ENCODE results near the gene SLC30A4.

SLC30A4 gene

DNA sequence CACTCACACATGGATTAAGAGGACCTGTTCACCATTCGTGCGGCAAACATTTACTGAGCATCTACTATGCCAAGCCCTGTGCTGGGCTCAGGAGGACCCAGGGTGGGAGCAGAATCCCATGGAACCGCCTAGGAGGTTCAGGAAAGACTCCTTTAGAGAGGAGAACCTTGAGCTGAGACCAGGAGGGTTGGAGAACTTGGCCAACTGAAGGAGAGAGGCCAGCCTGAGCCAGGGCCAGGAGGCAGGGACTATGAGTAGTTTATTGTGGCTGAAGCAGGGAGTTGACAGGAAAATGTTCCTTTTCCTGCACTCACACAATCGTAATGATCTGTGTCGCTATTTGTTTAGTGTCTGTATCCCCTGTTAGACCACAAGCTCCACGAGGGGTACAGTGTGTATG lies 71.3 kb downstream of the SLC30A4 start:
- no peak for DNase-seq (ENCODE audit: low spot score)

DNA sequence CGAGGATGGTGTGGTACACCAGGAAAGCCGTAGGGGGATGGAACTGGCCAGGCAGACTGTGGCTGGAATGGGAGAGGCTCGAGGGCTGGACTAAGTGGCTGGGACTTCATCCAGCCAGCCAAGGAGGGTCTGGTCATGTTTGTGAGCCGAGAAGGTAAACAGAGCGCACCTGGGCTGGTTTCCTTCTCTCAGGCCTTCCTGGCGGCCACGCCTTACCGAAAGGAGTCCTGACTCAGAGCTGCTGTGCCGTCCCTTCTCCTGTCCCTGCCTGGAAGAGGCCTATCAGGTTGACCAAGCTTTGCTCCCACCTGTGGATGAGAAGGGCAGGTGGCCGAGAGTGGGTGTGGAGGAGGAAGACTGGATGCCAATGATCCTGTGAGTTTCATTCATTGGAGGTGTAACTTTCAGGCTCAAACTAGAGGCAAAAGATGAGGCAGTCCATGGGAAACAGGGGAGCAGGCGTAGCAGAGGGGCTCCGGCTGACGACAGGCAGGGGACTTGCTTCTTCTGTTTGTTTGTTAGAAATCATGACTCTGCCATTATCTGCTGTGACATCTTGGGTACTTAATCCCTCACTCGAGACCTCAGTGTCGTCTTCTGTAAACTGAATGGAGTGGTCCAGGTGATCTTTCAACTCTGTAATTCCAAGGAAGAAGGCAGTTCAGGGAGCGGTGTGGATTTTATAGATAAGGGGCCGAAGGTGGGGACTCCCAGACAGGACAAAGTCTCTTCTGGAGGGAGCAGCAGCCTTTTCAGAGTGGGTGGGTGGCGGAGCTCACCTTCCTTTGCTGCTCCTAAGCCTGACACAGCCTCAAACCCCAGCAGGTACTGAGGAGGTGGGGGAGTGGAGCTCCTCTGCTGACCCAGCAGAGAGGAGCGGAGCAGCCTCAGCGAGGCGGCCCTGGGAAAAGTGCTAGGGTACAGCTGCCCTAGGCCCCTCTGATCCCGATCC lies 72.4 kb downstream of the SLC30A4 start:
- DNase-seq (ENCODE audit: low spot score), result no peak

DNA sequence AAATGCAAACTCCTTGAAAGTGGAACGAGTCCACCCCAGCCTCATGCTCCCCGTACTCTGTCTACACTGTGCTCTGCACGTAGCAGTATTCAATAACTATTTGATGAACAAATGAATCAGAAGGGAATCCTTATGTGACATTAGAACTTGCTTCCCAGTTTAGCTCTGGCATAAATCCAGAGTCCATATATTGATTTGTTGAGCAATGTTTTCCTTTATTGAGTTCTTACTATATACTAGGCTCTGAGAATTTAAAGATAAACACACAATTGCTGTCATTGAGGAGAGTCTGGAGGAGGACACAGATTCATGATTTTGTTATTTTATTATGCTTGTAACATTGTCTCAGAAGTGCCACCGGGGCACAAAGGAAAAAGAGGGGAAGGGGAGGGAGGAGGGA lies 73.2 kb downstream of the SLC30A4 start:
- no peak for DNase-seq (ENCODE audit: low spot score)

DNA sequence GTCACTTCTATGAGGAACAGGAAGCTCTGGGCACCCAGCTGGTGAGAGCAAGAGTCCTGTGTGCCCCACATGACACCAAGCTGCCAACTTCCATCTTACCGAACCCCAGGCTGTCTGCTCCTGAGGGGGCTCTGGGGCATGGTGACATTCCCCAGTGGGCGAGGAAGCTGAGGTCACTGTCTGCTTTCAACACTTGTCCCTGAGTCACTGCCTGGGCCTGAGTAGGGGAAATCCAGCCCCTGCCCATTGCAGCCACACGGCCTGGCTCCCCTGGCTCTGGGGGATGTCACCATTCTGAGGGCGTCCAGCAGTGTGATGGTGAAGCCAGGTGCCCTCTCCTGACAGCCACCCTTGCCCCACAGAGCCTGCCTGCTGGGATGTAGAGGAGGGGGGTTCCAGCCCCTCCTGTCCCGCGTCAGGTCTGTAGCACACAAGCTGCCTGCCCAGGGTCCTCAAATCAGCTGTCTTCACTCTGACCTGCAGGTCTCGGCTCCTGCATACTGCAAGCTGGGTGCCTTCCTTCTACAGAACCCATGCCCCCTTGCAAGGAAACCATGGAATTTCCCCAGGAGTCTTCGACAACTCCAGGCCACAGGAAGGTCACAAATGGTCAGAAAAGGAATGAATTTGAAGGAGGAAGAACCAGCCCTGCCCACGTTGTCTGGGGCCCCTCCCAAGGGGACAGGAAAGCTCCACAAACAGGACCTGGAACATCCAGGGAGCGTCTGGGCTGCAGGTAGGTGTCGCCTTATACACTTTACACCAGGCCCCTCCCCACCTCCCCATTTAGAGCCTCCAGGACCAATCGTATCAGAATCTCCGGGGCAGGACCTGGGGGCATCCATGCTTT lies 74.3 kb downstream of the SLC30A4 start:
- DNase-seq (ENCODE audit: low spot score), result no peak

DNA sequence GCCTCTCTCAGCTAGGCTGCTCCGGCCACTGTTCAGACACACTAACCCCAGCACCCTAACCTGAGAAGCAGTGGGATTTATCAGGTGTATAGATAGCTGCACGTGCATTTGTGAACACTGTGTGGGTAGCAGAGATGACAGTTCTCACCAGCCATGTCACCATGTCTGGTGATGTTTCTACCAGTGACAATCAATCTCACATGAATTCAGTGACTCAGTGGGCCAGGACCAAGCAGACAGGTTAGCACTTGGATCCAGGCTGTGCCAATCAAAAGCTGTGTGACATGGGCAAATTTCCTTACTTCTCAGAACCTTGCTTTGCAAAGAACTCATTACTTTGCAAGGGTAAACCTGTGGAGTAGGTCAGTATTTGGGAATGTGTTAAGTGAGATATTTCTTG lies 78.9 kb downstream of the SLC30A4 start:
- DNase-seq (ENCODE audit: low spot score), result no peak

DNA sequence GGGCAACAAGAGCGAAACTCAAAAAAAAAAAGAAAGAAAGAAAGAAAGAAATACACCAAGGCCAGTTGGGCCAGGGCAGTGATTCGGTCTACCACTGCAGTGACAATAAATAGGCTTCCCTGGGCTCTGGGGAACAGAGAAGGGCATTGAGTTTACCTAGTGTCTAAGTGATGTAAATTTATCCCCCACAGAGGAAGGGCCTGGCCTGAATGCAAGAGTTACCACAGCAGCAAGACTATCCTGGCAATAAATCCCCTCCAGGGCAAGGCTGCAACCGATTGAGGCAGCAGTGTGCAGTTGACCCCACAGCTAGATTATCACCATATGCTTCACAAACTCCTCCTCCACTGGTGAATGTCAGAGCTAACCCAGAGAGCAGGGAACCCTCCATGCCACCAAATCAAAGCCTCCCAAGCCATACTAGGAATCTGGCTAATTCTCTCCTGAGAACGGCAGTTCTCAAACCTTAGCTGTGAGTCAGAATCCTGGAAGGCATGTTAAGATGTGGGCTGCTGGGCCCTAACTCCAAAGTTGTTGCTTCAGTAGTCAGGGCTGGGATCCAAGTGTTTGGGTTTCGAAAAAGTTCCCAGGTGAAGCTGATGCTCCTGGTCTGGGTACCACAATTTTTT lies 79.9 kb downstream of the SLC30A4 start:
- no peak for DNase-seq (ENCODE audit: low spot score)

DNA sequence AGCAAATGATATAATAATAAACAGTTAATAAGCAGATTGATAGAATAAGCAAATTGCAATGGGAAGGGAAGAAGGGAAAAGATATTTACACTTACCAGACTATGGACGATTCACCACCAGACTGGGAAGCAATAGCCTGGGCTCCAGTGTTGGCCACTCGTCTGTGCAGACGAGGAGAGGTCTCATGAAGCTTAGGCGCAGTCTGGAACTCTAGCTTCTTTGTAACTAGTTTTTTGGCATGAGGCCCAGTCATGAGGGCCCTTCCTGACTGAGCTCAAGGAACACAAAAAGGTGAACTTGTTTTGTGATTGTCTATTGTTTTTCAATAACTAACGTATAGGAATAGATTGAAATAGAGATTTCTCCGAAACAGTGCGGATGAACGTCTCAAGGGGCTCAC lies 80.9 kb downstream of the SLC30A4 start:
- no peak for DNase-seq (ENCODE audit: low spot score)

DNA sequence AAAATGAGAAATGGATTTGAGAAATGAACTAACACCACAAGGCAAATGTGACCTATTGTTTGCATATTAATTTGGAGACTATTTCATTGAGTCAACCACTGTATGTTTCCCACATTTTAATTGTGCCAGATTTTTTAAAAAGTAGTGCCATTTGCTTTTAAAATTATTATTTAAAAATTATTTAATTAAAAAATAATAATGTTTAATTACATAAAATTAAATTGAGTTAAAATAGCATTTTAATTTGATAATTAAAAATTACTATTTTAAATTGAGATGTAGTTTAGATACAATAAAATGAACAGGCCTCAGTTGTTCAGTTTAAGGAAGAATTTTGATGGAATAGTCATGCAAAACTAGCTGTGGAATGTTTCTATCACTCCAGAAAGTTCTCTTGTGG lies 81.5 kb downstream of the SLC30A4 start:
- DNase-seq (ENCODE audit: low spot score), result no peak

DNA sequence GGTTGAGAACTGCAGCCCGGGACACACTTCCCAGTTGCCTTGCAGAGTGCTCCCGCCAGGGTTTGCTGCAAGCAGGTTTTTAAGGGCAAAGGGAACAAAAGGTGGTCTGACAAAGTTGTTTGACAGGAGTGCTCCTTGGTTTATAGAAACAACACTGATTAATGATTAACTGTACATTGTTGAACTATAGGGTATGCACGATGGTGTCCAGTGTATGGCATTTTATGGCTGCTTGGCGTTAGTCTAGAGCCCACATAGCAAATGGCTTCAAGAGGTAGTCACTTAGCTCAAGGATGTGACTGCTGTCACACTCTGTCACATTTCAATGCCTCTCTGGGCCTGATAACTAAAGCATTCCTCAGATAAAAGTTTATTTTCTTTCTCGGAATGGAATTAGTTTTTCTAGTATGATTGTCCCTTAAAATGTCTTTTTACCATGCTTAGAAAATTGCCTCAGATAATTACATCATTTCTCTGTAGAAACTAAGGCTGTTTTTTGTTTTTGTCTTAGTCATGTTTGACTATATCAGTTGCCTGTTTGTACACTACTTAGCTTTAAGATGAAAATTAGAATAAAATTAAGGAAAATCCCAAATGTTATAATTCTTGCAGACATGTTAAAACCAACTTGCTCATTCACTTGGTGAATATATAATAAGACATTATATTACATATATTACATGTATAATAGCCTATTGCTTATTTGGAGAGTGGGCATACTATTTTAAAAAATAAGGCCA lies 82.9 kb downstream of the SLC30A4 start:
- no peak for DNase-seq (ENCODE audit: low spot score)

DNA sequence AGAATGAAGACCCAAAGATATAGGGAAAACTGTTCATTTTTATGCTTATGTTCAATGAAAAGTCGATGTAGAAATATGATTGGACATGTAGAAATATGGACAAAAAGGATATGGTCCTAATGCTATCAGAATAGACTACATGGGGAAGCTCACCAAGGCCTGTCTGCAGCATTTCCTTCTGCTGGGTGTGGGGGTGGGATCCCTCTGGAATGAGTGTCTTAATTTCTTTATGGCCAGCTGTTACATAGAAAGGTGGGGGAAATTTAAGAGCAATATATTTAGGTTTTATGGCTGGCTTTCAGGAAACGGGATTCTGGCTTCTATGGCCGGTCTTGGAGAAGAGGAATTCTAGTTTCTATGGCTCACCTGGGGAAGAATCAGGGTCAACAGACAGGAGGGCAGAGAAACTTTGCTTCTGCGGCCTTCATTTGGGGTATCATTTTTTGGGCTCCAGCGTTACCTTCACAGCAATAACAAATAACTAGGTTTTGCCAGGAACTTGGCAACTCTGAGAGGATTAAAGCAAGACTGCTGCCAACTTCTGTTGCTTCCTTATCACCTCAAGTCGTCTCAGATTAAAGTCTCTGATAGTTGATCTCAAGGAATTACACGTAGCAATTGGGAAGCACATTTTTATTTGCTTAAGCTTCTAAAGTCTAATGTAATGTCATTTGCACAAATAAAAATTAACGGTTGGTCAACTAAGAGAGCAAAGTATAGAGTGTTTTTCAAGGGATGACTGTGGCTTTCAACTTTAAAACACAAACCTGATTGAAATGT lies 87.2 kb downstream of the SLC30A4 start:
- no peak for DNase-seq (ENCODE audit: low spot score)

DNA sequence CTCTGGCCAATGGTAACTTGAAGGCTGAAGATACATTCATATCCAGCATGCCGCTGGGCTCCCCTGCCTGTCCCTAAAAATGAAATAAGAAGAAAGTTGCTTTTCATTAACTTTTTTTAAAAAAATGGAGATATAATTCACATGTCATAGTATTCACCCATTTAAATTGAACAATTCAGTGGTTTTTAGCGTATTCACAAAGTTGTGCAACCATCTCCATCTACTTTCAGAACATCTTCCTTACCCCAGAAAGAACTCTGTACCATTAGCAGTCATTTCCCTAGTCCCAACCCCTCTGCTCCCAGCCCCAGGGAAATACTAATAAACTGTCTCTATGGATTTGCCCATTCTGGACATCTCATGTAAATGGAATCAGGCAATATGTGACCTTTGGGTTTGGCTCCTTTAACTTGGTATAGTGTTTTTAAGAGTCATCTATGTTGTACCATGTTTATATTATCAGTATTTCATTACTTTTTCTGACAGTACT lies 88.4 kb downstream of the SLC30A4 start:
- no peak for DNase-seq (ENCODE audit: low spot score)

DNA sequence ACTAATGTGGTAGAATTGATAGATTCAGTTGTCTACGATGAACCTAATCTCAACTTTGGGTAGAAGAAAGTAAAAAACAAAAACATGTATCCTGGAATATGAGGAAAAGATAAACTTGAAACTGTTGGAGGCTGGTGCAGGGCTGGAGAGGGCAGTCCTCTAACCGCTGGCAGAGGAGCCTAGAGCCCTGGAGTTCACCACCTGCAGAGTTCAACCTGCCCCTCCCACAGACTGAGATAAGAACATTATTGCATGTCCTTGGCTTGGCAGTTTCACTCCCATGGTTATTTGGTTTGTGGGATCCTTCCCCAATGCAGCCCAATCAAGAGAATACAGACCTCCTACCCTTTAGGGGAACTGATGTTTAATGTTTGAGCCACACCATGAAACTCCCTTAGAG lies 91.0 kb downstream of the SLC30A4 start:
- no peak for DNase-seq (ENCODE audit: low spot score)

DNA sequence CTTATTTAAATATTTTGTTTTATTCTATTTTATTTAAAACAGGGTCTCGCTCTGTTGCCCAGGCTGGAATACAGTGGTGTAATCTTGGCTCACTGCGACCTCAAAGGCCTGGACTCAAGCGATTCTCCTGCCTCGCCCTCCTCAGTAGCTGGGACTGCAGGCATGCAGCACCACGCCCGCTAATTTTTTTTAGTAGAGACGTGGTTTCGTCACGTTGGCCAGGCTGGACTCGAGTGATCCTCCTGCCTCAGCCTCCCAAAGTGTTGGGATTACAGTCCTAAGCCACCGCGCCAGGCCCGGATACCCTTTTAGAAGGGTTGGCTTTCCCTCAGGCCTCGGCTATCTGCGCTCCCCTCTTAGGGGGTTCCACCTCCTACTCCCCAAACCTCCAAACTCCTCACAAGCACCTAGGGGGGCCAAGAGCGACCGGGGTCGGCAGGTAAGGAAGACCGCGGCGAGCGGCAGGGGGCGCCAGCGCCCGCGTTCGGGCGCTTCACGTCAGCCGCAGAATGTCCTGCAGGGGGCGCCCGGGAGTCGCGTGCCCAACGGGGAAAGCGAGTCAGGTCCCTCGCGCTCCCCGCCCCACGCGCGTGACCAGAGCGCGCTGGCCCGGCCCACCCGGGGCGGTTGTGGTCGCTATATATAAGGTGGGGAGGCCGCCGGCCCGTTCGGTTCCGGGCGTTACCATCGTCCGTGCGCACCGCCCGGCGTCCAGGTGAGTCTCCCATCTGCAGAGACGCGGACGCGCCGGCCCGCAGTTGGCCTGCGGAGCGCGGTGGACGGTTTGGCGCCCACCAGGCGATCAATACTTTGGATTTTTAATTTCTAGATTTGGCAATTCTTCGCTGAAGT lies 92.4 kb downstream of the SLC30A4 start:
- peak; percentile 20 for DNase-seq (ENCODE audit: low spot score)

Data from RKO (cell line).